HFF-Myc (cell line): Measurements from ENCODE around the gene OTOF.
"Not testable (repeated sequence)": the region's sequence is repeated elsewhere in the genome, so short reads cannot be mapped to it uniquely, and the experiment has no call there.

Experiments used
- DNase-seq: peaks from one replicate; pipeline ENCODE4 v3.0.0-alpha.2; 2011; ENCODE audit warnings: low read depth; ENCODE audit errors: extremely low read depth
- H3K4me3 ChIP-seq: replicated peaks from 2 replicates; pipeline ENCODE4 v1.5.1; 2011; ENCODE audit warnings: low read depth, mild to moderate bottlenecking, control low read depth, low read length
- TF ChIP-seq, protein P1 (sequence below): IDR thresholded peaks from 2 replicates; pipeline ENCODE4 v1.5.1; 2012; ENCODE audit warnings: mild to moderate bottlenecking, low read depth, low read length, control low read depth; ENCODE audit errors: missing control alignments

OTOF gene

DNA sequence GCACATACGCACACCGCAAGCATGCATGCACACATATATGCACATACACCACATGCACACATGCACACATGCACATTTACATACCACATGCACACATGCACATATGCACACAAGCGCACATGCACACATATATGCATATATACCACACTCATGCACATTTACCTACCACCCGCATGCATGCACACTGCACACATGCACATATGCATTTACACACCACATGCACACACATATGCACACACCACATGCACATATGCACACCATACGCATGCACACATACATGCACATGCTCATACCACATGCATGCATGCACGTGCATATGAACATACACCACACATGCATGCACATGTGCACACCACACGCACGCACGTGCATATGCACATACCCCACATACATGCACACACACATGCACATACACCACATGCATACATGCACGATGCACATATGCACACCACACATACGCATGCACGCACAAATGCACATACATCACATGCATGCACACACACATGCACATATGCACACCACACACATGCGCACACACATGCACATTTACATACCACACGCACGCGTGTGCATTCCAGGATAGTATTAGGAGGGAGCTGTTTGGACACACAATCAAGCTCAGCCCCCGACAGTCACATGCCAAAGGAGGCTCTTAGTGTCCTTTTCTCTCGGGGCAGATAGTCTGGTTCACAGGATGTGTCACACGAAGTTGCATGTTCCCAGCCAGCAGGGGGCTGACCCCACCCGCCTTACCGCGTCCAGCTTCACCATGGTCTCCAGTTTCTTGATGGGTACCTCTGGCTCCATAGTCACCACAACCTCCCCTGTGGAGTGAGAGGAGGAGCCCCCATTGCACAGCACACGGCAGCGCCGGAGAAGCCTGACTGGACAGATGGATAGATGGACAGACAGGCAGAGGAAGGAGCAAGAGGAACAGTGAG is 5.9 kb downstream of the OTOF start:
- no peak overlapping the region for H3K4me3 ChIP-seq
- DNase-seq: no peak
- TF ChIP-seq, protein P1, sequence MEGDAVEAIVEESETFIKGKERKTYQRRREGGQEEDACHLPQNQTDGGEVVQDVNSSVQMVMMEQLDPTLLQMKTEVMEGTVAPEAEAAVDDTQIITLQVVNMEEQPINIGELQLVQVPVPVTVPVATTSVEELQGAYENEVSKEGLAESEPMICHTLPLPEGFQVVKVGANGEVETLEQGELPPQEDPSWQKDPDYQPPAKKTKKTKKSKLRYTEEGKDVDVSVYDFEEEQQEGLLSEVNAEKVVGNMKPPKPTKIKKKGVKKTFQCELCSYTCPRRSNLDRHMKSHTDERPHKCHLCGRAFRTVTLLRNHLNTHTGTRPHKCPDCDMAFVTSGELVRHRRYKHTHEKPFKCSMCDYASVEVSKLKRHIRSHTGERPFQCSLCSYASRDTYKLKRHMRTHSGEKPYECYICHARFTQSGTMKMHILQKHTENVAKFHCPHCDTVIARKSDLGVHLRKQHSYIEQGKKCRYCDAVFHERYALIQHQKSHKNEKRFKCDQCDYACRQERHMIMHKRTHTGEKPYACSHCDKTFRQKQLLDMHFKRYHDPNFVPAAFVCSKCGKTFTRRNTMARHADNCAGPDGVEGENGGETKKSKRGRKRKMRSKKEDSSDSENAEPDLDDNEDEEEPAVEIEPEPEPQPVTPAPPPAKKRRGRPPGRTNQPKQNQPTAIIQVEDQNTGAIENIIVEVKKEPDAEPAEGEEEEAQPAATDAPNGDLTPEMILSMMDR: peak; percentile 22

DNA sequence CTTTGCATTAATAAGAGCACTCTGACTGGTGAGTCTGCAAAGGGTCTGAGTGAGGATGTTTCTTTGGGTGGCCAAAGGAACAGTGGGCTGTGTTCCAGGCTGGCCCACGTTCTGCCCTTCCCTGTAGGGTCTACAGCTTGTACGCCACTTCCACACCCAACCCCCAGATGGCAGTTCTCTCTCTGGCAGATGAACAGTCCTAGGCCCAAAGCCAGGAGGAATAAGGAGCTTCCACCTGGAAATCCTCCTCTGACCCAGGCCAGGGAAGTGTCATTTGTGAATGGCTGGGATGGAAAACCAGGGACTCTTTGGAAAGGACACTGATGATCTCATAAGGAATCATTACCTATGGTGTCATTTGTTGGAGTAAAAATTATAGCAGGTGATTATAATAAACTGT is 6.6 kb downstream of the OTOF start:
- TF ChIP-seq, protein P1: no peak
- DNase-seq: no peak
- H3K4me3 ChIP-seq: no peak overlapping the region

DNA sequence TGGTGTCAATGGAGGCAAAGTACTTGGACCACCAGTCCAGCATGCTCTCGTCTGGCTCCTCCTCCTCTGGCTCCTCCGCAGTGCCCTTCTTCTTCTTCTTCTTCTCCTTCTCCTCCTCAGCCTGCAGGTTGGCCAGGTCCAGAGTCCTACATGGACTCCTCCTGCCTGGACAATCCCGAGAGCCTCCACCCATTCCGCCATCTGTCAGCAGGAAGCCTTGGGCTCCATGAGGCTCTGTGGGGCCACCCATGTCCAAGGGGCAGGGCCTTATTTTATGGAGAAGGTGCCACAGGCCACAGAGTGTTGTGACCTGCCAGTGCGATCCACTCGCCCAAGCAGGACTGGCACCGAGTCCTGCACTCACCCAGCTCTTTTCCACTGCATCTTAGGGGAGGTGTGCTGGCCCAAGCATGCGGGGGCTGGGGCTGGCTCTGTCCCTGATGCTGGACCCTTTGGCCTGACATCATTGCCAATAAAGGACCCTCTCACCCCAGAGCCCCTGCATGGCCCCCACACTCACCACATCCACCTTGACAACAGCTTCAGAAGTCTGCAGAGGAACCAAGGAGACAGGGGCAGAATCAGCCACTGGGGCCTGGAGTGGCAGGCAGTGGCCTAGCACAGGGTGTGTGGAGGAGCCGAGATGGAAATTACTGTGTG is 7.2 kb downstream of the OTOF start:
- DNase-seq: no peak
- no peak overlapping the region for H3K4me3 ChIP-seq
- TF ChIP-seq, protein P1: no peak

DNA sequence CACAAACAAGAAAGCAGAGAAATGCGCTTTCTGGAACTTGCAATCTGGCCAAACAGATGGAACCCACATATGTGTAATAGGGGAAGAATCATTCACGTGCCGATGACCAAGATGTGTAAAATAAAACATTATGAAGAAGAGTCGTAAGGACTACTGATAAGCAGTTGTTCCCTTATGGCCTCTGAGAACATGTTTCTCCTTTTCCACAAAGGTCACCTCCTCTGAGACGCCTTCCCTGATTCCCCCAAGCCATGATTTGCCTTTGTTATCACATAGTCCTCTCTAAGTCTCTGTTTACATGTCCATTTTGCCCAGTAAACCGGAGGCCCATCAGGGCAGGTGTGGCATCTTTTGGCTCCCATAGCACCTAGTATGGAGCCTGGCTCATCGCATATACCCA is 8.0 kb downstream of the OTOF start:
- no peak for DNase-seq
- H3K4me3 ChIP-seq: no peak overlapping the region
- TF ChIP-seq, protein P1: no peak

DNA sequence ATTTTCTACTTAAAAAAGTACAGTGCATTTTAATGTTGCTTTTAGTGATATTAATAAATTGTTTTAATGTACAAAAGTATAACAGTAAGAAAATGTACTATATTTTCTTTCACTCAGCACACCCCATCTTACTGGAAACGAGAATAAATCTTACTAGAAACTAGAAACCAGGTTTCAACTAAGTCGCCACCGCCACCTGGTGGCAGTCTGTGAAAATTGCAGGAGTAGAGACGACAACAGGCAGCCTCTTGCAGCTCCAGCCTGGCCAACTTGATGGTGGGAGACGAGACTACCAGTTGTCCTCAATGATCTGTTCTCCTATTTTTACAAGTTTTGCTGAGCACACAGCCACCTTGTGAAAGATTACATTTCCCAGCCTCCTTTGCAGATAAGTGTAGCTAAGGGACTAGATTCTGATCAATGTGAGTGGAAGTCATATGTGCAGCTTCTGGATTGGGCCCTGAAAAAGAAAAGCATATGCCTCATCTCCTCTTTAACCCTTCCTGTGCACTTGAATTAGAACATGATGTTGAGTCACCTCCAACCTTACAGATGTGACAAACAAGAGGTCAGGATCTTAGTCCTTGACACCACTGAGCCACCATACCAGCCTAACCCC is 8.7 kb downstream of the OTOF start:
- peak; percentile 17 for DNase-seq
- H3K4me3 ChIP-seq: no peak overlapping the region
- TF ChIP-seq, protein P1: peak; percentile 84

DNA sequence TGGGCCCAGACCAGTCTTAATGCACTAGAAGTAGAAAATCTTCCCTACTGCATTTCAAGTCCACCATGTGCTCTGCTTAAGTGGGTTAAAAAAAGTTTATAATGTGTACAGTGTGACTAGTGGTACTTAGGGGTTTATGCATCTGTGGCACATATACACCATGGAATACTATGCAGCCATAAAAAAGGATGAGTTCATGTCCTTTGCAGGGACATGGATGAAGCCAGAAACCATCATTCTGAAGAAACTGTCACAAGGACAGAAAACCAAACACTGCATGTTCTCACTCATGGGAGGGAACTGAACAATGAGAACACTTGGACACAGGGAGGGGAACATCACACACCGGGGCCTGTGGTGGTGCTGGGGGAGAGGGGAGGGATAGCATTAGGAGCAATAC is 9.4 kb downstream of the OTOF start:
- not testable (repeated sequence) for DNase-seq, H3K4me3 ChIP-seq
